ENCODE measurements around the gene TAS2R5.
"Not testable (repeated sequence)": the region's sequence is repeated elsewhere in the genome, so short reads cannot be mapped to it uniquely, and the experiment has no call there.

Gene TAS2R5

GRCh38 chr7:141789917-141790316, at the start of gene TAS2R5:
TSS of gene TAS2R5 (plus strand) at chr7:141790217. CDS start at chr7:141790362, 145 bp downstream.
- no peak for DNase-seq (ENCODE audit: low read depth)

- no peak for DNase-seq (ENCODE audit: low read depth)
Measured at GRCh38 chr7:141742229-141742628, 47.8 kb upstream of the TAS2R5 start.

GRCh38 chr7:141744131-141744530, 45.9 kb upstream of the TAS2R5 start:
- DNase-seq (ENCODE audit: low read depth), result no peak

- no peak for DNase-seq (ENCODE audit: low read depth)
Measured at GRCh38 chr7:141748396-141748795, 41.6 kb upstream of the TAS2R5 start.

GRCh38 chr7:141751904-141752303, 38.1 kb upstream of the TAS2R5 start:
- not testable (repeated sequence) for DNase-seq (ENCODE audit: low read depth)

- no peak for DNase-seq (ENCODE audit: low read depth)
Measured at GRCh38 chr7:141752634-141753033, 37.4 kb upstream of the TAS2R5 start.

GRCh38 chr7:141754939-141755338, 35.1 kb upstream of the TAS2R5 start:
- DNase-seq (ENCODE audit: low read depth), result no peak

GRCh38 chr7:141763797-141764196, 26.2 kb upstream of the TAS2R5 start, which contains the start of gene TAS2R3:
TSS of gene TAS2R3 (plus strand) at chr7:141764097. CDS start at chr7:141764159, 62 bp downstream.
- DNase-seq (ENCODE audit: low read depth), result no peak

GRCh38 chr7:141770083-141770583, 19.9 kb upstream of the TAS2R5 start:
- DNase-seq (ENCODE audit: low read depth), result not testable (repeated sequence)

GRCh38 chr7:141776374-141776773, 13.6 kb upstream of the TAS2R5 start, which contains the start of gene TAS2R4:
TSS of gene TAS2R4 (plus strand) at chr7:141776674. CDS start at chr7:141778489, 1,815 bp downstream.
- DNase-seq (ENCODE audit: low read depth), result no peak

- DNase-seq (ENCODE audit: low read depth), result no peak
Measured at GRCh38 chr7:141785706-141786552, 4.1 kb upstream of the TAS2R5 start.

GRCh38 chr7:141788296-141788695, 1.7 kb upstream of the TAS2R5 start:
- no peak for DNase-seq (ENCODE audit: low read depth)

- DNase-seq (ENCODE audit: low read depth), result no peak
Measured at GRCh38 chr7:141792526-141792925, 2.5 kb downstream of the TAS2R5 start.

GRCh38 chr7:141820067-141820466, 30.1 kb downstream of the TAS2R5 start:
- no peak for DNase-seq (ENCODE audit: low read depth)

- not testable (repeated sequence) for DNase-seq (ENCODE audit: low read depth)
Measured at GRCh38 chr7:141822432-141822831, 32.4 kb downstream of the TAS2R5 start.

GRCh38 chr7:141837683-141838082, 47.7 kb downstream of the TAS2R5 start:
- DNase-seq (ENCODE audit: low read depth), result no peak

GRCh38 chr7:141838581-141838980, 48.6 kb downstream of the TAS2R5 start:
- no peak for DNase-seq (ENCODE audit: low read depth)

GRCh38 chr7:141839256-141839655, 49.2 kb downstream of the TAS2R5 start:
- no peak for DNase-seq (ENCODE audit: low read depth)

- DNase-seq (ENCODE audit: low read depth), result no peak
Measured at GRCh38 chr7:141840708-141841107, 50.7 kb downstream of the TAS2R5 start.
